AG04450 (cell line): ENCODE results near the gene RNF103. TPM values are rescaled to one million over a fixed set of nuclear protein-coding genes. Genes with fewer than 3 reads are reported as not detected.
"Not testable (repeated sequence)": the region's sequence is repeated elsewhere in the genome, so short reads cannot be mapped to it uniquely, and the experiment has no call there.

Experiments
- CTCF ChIA-PET: fragments of 300-600, 350-600 bp; formaldehyde crosslinking; extraction: SDS; loops from one replicate; lab custom pipeline; 2022; ENCODE audit warnings: antibody characterized with exemption, inconsistent platforms; lab: Charles Lee
- POLR2A ChIA-PET: fragments of 350-600 bp; formaldehyde crosslinking; extraction: SDS; loops from one replicate; lab custom pipeline; 2021; ENCODE audit warnings: antibody characterized with exemption, inconsistent platforms; lab: Yijun Ruan, JAX
- DNase-seq: peaks from one replicate; pipeline ENCODE4 v3.0.0-alpha.2; 2011; ENCODE audit warnings: low read depth, low spot score
- H3K27ac ChIP-seq: one replicate; pipeline ENCODE4 v1.5.1; 2012; ENCODE audit warnings: low read depth, low read length, control low read depth
- H3K27me3 ChIP-seq: one replicate; pipeline ENCODE4 v1.6.0; 2012; ENCODE audit warnings: low read length; ENCODE audit not compliant: control insufficient read depth, insufficient read depth
- H3K4me3 ChIP-seq: 2 replicates; pipeline ENCODE4 v1.5.1; 2011; ENCODE audit warnings: mild to moderate bottlenecking, low read depth, low read length, control low read depth
- H3K9me3 ChIP-seq: 2 replicates; pipeline ENCODE4 v1.5.1; 2012; ENCODE audit warnings: low read length; ENCODE audit not compliant: control insufficient read depth, insufficient read depth
- polyA plus RNA-seq: library from polyadenylated mRNA; depleted of rRNA; stranded (reverse); fragments of >200 nt; gene quantifications from 2 replicates; pipeline ENCODE4 v1.2.3, GENCODE V29; 2011
- TF ChIP-seq, protein P1 (sequence below): IDR thresholded peaks from 2 replicates; pipeline ENCODE4 v1.5.1; 2011; ENCODE audit warnings: low read depth, low read length, control low read depth, inconsistent platforms

The RNF103 gene
- polyA plus RNA-seq, 1 experiment, result 17.6 TPM

DNA sequence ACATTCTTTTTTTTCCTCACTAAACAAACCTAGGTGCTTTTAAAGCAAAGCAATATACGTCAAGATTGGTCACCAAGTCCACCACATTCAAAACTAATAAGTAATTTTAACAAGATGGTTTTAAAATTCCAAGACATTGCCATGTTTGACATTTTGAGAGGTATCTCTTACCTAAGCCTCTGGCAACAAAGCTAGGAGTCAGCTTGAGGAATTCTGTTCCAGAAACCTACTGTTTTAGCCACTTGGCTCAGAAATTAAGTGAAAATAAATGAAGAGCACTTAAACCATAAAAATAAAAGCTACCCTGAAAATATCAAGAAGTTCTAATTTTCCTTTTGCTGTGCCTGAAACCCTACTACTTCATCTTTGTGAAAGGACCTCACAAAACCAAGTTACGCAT, 30.4 kb downstream of the RNF103 start:
- no peak overlapping the region for H3K4me3 ChIP-seq
- TF ChIP-seq, protein P1, sequence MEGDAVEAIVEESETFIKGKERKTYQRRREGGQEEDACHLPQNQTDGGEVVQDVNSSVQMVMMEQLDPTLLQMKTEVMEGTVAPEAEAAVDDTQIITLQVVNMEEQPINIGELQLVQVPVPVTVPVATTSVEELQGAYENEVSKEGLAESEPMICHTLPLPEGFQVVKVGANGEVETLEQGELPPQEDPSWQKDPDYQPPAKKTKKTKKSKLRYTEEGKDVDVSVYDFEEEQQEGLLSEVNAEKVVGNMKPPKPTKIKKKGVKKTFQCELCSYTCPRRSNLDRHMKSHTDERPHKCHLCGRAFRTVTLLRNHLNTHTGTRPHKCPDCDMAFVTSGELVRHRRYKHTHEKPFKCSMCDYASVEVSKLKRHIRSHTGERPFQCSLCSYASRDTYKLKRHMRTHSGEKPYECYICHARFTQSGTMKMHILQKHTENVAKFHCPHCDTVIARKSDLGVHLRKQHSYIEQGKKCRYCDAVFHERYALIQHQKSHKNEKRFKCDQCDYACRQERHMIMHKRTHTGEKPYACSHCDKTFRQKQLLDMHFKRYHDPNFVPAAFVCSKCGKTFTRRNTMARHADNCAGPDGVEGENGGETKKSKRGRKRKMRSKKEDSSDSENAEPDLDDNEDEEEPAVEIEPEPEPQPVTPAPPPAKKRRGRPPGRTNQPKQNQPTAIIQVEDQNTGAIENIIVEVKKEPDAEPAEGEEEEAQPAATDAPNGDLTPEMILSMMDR, result no peak
- H3K27ac ChIP-seq, result no peak overlapping the region
- DNase-seq, result no peak
- peaks cover 4% of the 10 kb centered on the region for H3K27me3 ChIP-seq
- H3K9me3 ChIP-seq, result no peaks in the 10 kb centered on the region
- POLR2A ChIA-PET, result no interaction called here
- CTCF ChIA-PET, result no interaction called here

DNA sequence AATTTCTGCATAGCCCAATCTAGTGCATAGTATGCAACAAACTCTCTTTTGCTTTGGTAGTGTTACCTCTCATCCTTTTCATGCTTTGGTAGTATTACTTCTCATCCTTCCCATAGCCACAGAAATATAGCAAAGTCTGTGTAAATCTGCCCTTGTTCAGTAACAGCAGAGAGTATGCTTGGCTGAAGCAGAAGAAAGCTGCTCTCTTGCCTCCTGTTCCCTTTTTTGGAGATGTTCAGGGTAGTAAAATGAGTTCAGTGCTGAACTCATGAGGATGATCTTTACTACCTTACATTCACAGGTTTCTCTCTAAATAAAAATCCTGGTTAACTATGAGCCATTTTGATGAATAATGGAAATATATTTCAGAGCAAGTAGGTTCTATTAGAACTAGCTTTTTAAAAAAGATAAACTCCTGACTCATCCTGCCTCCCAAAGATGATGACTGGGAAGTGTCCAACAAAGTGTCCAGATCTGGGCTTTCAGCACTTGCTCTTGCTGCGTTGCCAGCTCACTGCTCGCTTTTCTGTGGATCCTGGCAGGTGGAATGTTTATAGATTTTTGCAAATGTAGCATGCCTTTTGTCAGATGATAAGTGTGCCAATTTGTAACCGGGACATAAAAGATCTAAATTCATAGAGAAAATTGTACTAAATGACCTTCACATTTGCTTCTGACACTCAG, 31.0 kb downstream of the RNF103 start:
- POLR2A ChIA-PET, result no interaction called here
- TF ChIP-seq, protein P1, result no peak
- Histone ChIP-seq H3K4me3 (no peak overlapping the region), H3K9me3 (no peaks in the 10 kb centered on the region), H3K27me3 (peaks cover 4% of the 10 kb centered on the region), H3K27ac (no peak overlapping the region)
- CTCF ChIA-PET, result no interaction called here
- DNase-seq, result no peak

DNA sequence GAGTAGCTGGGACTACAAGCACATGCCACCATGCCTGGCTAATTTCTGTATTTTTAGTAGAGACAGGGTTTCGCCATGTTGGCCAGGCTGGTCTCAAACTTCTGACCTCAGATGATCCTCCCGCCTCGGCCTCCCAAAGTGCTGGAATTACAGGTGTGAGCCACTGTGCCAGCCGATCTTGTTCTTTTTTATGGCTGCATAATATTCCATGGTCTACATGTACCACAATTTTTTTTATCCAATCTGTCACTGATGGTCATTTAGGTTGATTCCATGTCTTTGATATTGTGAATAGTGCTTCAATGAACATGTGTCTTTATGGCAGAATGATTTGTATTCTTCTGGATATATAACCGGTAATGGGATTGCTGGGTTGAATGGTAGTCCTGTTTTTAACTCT, 34.0 kb downstream of the RNF103 start:
- CTCF ChIA-PET, H3K27me3 ChIP-seq: not testable (repeated sequence)

DNA sequence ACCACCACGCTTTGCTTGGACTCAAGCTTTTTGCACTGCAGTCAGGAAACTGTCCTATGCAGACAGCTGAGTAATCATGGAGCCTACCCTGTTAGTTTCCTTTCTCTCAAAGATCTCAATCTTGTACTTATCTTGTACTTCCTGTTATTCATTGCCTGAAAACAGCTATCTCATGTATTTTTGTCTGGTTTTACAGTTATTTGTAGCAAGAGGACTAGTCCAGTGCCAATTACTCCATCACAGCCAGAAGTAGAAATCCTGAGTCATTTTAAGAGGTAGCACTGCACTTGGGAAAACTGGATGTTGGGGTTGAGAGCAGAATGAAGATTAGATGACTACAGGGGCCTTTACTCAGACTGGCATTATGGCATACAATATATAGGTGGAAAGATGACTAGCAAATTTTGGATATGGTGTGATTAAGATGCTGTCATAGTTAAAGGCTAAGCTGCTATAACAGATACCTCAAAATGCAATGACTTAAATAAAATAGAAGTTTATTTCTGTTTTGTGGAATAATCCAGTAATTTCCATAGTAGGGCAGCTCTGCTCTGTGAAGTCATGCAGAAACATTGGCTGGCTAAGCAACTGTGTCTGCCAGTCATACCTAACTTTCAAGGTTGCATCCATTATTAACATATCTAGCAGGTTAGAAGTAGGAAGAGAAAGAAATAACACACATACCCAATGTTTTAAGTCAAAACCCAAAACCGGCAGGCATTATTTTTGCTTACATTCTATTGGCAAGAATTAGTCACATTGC, 39.3 kb downstream of the RNF103 start:
- no peak for DNase-seq
- no peak overlapping the region for H3K27ac ChIP-seq
- TF ChIP-seq, protein P1, result no peak
- POLR2A ChIA-PET, result no interaction called here
- no peak overlapping the region for H3K4me3 ChIP-seq
- H3K27me3 ChIP-seq, result no peaks in the 10 kb centered on the region
- H3K9me3 ChIP-seq, result no peaks in the 10 kb centered on the region
- CTCF ChIA-PET, result no interaction called here

More for the DNA sequence above, 34.0 kb downstream of the RNF103 start:
- H3K4me3 ChIP-seq, H3K9me3 ChIP-seq, POLR2A ChIA-PET, H3K27ac ChIP-seq, DNase-seq: not testable (repeated sequence)

GRCh38 chr2:86580560-86580959, 43.1 kb downstream of the RNF103 start:
- TF ChIP-seq, protein P1, result no peak
- no peak for DNase-seq
- ChIA-PET CTCF (no interaction called here), POLR2A (no interaction called here)
- no peak overlapping the region for H3K27ac ChIP-seq
- no peaks in the 10 kb centered on the region for H3K27me3 ChIP-seq
- H3K9me3 ChIP-seq, result no peaks in the 10 kb centered on the region
- H3K4me3 ChIP-seq, result no peak overlapping the region
